GM04503 (cell line): ENCODE measurements around the gene GP9.
"Not testable (repeated sequence)": the region's sequence is repeated elsewhere in the genome, so short reads cannot be mapped to it uniquely, and the experiment has no call there.

Experiments used
- DNase-seq: peaks from one replicate; pipeline ENCODE4 v3.0.0-alpha.2; 2012; ENCODE audit warnings: low read depth

The GP9 gene

DNA sequence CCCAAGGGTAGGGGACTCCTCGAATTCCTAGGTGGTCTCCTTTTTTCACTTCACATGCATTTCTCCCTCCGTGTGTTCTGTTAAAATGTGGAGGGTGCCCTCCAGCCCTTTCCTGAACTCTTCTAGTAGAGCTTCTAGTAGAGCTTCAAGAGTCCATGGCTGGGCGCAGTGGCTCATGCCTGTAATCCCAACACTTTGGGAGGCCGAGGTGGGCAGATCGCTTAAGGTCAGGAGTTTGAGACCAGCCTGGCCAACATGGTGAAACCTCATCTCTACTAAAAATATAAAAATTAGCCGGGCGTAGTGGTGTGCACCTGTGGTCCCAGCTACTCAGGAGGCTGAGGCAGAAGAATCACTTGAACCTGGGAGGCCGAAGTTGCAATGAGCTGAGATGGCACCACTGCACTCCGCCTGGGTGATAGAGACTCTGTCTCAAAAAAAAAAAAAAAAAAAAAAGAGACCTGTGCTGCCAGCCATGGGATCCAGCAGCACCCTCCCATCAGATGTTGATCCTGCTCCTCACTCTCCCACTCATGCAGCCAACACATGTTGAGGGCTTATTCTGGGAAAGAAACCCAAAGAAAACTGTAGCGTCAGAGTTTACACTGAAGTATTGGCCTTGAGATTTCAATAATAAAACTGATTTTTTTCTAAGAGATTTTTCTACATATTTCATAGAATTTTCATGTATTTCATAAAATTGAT lies 50.6 kb downstream of the GP9 start:
- DNase-seq: not testable (repeated sequence)
